MM.1S (cell line): ENCODE measurements around the gene SRSF8.

Experiments used
- CTCF ChIP-seq: fragments of 300-600 bp; sonication (generic); IDR thresholded peaks from 2 replicates; pipeline ENCODE4 v1.5.1; 2016; ENCODE audit warnings: antibody characterized with exemption, low read length, mixed read lengths
- EZH2phosphoT487 ChIP-seq: fragments of 300-600 bp; sonication (generic); IDR thresholded peaks from 2 replicates; pipeline ENCODE4 v1.6.1; 2018; ENCODE audit warnings: antibody characterized with exemption, low read length

GRCh38 chr11:95100856-95101507 is 34.3 kb downstream of the SRSF8 start:
- TF ChIP-seq CTCF (no peak), EZH2phosphoT487 (no peak)
